CD4-positive, alpha-beta T cell treated with Interleukin-4 for 4 hours (primary cell): ENCODE data around the gene POT1.

ENCODE experiments used
- DNase-seq: peaks from one replicate; pipeline ENCODE4 v3.0.0-alpha.2; 2020

Gene POT1

GRCh38 chr7:124908259-124908658 lies 21.4 kb downstream of the POT1 start:
- no peak for DNase-seq

- DNase-seq, result no peak
Observed at GRCh38 chr7:124907490-124907889, 22.1 kb downstream of the POT1 start.

GRCh38 chr7:124898531-124898930 lies 31.1 kb downstream of the POT1 start:
- DNase-seq, result no peak

- DNase-seq, result no peak
Observed at GRCh38 chr7:124896001-124896400, 33.6 kb downstream of the POT1 start.

GRCh38 chr7:124893140-124893827 lies 36.3 kb downstream of the POT1 start:
- DNase-seq, result no peak

- no peak for DNase-seq
Observed at GRCh38 chr7:124887247-124887646, 42.4 kb downstream of the POT1 start.

GRCh38 chr7:124881981-124882380 lies 47.6 kb downstream of the POT1 start:
- no peak for DNase-seq

GRCh38 chr7:124879771-124880170 lies 49.9 kb downstream of the POT1 start:
- no peak for DNase-seq

- DNase-seq, result no peak
Observed at GRCh38 chr7:124879103-124879502, 50.5 kb downstream of the POT1 start.

GRCh38 chr7:124874644-124875163 lies 54.9 kb downstream of the POT1 start:
- no peak for DNase-seq

- no peak for DNase-seq
Observed at GRCh38 chr7:124857672-124858235, 71.9 kb downstream of the POT1 start.

GRCh38 chr7:124856299-124856888 lies 73.2 kb downstream of the POT1 start:
- DNase-seq, result peak; percentile 42

- no peak for DNase-seq
Observed at GRCh38 chr7:124843336-124843735, 86.3 kb downstream of the POT1 start.

- no peak for DNase-seq
Observed at GRCh38 chr7:124840435-124840834, 89.2 kb downstream of the POT1 start.

GRCh38 chr7:124839687-124840086 lies 89.9 kb downstream of the POT1 start:
- no peak for DNase-seq

- DNase-seq, result no peak
Observed at GRCh38 chr7:124836173-124836572, 93.5 kb downstream of the POT1 start.

GRCh38 chr7:124818807-124819206 lies 110.8 kb downstream of the POT1 start:
- no peak for DNase-seq

GRCh38 chr7:124813994-124814798 lies 115.4 kb downstream of the POT1 start:
- DNase-seq, result no peak

GRCh38 chr7:124812764-124813163 lies 116.9 kb downstream of the POT1 start:
- DNase-seq, result no peak

GRCh38 chr7:124811341-124811740 lies 118.3 kb downstream of the POT1 start:
- no peak for DNase-seq

- no peak for DNase-seq
Observed at GRCh38 chr7:124810605-124811004, 119.0 kb downstream of the POT1 start.

GRCh38 chr7:124808206-124808605 lies 121.4 kb downstream of the POT1 start:
- no peak for DNase-seq

GRCh38 chr7:124801330-124801895 lies 128.2 kb downstream of the POT1 start:
- DNase-seq, result no peak
